OCI-M1 (cell line): ENCODE measurements around the gene BRI3BP.
"Not testable (repeated sequence)": the region's sequence is repeated elsewhere in the genome, so short reads cannot be mapped to it uniquely, and the experiment has no call there.

Experiments
- DNase-seq: peaks from one replicate; lab custom pipeline; 2025; lab: John Stamatoyannopoulos, UW

BRI3BP gene

DNA sequence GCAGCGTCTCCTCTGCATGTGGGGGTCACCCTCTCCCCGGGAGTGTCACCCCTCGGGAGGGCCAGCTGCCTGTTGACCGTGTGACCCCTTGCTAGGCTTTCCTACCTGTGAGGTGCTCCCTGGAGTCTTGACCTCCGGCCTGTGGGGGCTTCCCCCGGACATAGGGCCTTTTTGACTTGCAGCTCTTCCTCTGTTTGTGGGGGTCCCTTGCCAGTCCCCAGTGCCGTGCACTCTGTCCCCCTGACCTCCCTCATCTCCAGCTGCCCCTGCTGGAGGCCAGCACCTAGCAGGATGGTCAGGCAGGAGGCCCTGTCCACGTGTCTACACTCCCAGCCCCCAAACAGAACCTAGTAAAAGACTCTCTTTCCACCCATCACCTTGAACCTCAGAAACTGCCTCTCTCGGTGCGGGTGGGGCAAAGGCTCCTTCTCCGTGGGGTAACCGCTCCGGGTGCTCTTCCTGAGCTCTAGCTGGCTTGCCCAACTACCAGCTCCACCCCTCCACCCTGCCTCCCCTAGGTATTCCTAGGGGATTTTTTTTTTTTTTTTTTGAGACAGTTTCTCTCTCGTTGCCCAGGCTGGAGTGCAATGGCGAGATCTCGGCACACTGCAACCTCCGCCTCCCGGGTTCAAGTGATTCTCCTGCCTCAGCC, 72.6 kb downstream of the BRI3BP start:
- no peak for DNase-seq

DNA sequence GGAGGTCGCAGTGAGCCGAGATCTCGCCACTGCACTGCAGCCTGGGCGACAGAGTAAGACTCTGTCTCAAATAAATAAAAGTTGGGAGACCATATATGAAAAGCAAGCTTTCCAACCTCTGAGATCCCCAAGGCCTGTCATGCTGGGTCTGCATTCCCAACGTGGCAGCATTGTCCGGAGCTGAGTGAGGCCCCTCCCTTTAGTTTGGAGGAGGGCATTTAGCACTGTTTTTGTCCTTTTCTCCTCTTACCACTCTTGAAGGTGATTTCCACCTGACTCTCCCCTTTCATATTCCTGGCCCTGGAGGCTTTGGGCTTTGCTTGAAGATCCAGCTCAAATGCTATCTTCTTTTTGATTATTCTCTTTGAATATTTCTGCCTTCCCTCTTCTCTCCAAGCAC, 74.9 kb downstream of the BRI3BP start:
- no peak for DNase-seq

DNA sequence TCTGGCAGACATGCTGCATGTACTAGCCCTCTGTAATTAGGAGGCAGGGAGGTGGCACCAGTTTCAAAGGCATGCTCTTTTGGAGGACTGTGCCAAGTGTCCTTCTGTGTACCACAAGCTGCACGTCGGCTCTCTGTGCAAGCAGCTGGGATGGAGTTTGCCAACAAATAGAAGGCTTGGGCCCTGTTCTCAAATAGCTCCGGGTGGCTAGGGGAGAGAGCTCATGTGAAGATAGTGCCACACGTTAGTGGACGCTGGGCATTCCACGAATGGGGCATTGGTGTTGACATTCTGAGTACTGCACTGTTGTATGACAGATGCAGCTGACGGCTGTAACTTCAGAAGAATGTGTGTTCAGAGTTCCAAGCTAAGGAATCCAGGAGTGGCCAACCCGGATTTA, 76.2 kb downstream of the BRI3BP start:
- no peak for DNase-seq

DNA sequence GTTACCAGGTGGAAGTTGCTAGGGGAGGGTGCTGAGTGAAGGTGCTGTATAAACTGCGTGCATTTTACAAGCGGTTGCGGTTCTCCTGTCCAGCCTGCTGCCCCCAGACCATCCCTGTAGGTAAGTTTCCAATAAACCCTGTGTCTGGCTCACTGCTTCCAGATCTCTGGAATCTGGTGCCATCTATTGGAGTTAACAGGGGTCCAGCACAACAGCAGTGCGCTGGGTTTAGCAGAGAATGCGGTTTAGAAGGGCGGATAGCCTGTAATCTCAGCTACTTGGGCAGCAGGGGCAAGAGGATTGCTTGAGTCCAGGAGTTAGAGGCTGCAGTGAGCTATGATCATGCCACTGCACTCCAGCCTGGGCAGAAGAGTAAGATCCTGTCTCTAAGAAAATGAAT, 76.7 kb downstream of the BRI3BP start:
- no peak for DNase-seq

DNA sequence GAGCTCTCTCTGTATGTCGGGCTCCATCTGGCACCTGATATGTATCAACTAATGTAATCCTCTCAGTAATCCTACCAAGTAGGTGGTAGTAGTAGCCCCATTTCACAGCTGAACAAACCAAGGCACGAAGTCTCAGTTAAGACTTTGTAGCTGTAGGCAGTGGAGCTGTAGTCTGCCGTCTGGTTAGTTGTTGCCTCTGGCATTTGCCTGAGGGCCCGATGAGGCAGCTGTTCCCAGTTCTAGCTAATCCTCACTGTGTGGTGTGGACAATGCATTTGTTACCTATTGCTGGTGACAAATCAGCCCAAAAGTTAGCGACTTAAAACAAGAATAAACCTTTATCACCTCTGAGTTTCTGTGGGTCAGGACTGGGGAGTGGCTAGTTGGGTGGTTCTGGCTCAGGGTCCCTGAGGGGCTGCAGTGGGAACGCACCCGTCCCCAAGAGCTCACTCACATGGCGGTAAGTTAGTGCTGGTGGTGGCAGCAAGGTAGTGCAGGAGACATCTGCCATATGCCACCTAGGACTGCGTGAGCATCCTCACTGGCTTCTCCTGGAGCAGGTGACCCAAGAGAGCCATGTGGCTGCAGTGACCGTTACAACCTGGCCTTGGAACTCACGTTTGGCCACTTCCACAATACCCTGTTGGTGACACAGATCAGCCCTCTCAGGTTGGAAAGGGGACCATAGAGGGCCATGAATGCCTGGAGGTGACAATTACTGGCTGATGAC, 77.4 kb downstream of the BRI3BP start:
- no peak for DNase-seq

DNA sequence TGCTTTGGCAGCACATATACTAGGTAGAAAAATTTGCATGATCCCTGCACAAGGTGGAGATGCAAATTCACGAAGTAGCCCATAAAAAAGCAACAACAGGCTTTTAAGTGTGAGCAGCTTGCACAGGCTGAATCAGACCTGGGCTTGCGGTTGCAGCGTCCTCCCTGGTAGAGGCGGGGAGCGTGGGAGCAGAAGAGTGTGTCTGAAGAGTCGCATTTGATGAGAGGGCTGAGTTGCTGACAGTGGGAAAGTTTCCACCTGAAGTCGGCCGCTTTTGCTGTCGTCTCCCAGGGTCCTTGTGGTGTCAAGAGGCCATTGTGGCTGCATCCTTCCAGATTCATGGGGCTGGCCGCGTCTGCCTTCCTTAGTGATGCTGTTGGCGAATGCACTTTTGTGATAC, 78.0 kb downstream of the BRI3BP start:
- no peak for DNase-seq

DNA sequence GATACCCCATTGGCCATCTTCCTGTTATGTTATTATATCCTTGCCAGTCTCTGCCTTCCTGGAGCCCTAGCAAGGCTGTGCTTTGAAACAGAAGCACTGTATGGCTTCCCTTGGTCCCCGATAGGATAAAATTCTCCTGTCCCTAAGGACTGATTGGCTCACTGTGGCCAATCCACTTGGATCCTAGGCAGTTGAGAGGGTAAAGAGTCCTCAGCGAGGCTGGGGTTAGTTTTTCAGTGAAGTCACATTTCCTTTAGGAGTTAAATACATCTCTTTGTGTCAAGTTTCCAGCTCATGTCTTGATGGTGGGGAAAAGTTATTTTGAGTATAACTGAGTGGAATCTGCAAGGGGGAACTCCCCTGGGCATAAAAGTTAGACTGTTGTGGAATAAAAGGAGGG, 79.1 kb downstream of the BRI3BP start:
- DNase-seq: no peak

DNA sequence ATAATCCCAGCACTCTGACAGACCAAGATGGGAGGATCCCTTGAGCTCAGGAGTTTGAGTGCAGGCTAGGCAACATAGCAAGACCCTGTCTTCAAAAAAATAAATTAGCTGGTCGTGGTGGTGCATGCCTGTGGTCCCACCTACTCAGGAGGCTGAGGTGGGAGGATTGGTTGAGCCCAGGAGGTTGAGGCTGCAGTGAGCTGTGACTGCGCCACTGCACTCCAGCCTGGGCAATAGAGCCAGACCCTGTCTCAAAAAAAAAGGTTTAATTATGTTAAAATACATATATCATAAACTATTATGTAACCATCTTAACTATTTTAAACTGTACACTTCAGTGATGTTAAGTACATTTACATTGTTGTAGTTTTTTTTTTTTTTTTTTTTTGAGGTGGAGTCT, 80.8 kb downstream of the BRI3BP start:
- not testable (repeated sequence) for DNase-seq

DNA sequence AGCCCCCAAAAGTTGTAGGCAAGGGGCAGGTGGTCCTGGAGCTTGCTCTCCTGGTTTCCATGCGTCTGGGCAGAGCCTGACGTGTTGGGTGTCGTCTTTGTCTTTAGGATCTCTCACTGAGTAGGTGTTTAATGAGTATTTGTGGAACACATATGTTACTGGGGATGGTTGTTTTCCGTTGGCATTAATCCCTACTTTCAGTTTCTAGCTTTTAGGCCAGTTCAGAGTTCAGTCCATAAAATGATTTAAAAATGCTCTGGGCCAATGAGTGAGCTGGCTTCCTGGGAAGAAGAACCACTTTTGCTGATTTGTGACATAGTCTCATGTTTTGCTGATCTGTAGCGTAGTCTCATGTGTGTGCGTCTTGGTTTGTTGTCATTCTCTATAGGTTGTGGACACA, 82.7 kb downstream of the BRI3BP start:
- DNase-seq: no peak

DNA sequence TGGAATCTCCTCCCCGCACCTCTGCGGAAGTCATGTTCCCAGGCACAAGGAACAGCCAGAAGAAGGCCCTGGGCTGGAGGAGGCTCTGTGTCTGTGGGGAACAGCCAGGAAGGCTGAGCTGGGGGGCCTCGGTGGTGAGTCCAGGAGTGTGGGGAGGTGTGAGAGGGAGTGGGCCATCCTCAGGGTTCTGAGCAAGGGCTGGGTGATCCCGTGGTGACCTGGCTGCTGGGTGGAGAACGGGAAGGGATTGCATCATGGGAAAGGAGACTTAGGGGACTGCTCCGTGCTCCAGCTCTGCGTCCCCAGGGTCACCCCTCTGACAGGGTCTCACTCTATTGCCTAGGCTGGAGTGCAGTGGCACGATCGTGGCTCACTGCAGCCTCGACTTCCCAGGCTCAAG, 85.6 kb downstream of the BRI3BP start:
- DNase-seq: no peak

DNA sequence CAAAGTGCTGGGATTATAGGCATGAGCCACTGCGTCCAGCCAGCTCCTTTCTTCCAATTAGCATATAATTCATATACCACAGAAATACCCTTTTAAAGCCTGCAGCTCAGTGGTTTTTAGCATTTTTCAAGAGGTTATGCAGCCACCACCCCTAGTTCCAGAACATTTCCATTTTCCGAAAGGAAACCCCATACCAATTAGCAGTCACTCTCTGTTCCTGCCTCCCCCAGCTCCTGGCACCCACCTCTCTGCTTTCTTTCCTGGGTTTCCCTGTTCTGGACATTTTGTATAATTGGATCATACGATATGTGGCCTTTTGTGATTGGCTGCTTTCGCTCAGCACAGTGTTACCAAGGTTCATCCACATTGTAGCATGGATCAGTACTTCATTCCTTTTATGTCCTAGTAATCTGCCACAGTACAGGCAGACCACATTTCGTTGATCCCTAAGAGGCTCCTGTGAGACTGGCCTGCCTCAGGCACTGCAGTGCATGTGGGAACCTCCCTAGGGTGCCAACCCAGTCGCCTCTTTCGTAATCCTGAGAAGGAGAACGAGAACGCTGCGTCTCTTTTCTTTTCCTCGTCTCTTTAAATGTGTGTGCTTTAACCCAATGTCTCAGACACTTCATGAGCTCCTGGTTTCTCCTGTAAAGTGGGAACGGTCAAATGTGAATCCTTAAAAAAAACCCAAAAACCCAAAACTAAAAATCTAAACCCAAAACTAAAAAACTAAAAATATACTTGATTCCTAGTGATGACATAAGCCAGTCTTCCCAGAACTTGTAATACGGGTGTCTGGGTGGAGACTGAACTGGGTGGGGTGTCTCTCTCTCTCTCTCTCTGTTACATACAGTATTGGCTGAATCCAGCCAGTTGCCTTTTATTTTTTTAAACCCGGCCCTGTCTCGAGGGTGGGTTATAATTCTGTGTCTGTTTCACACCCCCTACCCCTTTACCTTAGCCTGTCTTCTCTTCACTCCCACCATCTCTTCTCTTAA, 86.5 kb downstream of the BRI3BP start:
- no peak for DNase-seq
